Testis (tissue), 2 donors: ENCODE measurements around the gene TYROBP.

Source experiments
- CTCF ChIP-seq, 3 experiments: fragments of 450-650 bp in 2 of 3; fragments of 200-600 bp in 1 of 3; sonication (generic) in 1 of 3; IDR thresholded peaks; one replicate each; pipeline ENCODE4 v1.5.1; 2016 to 2019; ENCODE audit warnings: antibody characterized with exemption in 3 of 3, mild to moderate bottlenecking in 2 of 3, moderate library complexity in 1 of 3
- POLR2A ChIP-seq: fragments of 450-650 bp; IDR thresholded peaks from one replicate; pipeline ENCODE4 v1.6.1; 2017; ENCODE audit warnings: antibody characterized with exemption, mild to moderate bottlenecking, moderate library complexity

GRCh38 chr19:35955881-35956634, 48.0 kb upstream of the TYROBP start:
- TF ChIP-seq CTCF (IDR thresholded peaks at IDR 0.05) (no peak), POLR2A (no peak)
